WTC11 (cell line): ENCODE measurements around the gene ZNF407. TPM values are rescaled to one million over a fixed set of nuclear protein-coding genes. Genes with fewer than 3 reads are reported as not detected.

Experiments used
- ATAC-seq: fragments of 200-7000 bp; cut with Tn5 transposase; 2 replicates; pipeline ENCODE4 v1.10.0; 2021; ENCODE audit warnings: mild to moderate bottlenecking, moderate library complexity
- CTCF ChIA-PET: fragments of 300-600 bp; sonication (Branson Sonifier 250); formaldehyde crosslinking; loops from one replicate; lab custom pipeline; 2021; ENCODE audit warnings: antibody characterized with exemption; lab: Charles Lee
- POLR2A ChIA-PET: fragments of 350-600 bp; sonication (Branson Sonifier 250); formaldehyde crosslinking; loops from one replicate; lab custom pipeline; 2021; ENCODE audit warnings: antibody characterized with exemption; lab: Charles Lee
- DNase-seq: peaks from one replicate; pipeline ENCODE4 v3.0.0; 2021; ENCODE audit warnings: low spot score
- H3K27ac Mint-ChIP-seq: 2 replicates; pipeline ENCODE4 v1.8.0; 2021; ENCODE audit warnings: mixed read lengths
- H3K27me3 Mint-ChIP-seq: 2 replicates; pipeline ENCODE4 v1.8.0; 2021; ENCODE audit warnings: low read depth, mild to moderate bottlenecking, moderate library complexity, mixed read lengths
- H3K36me3 Mint-ChIP-seq: 2 replicates; pipeline ENCODE4 v1.8.0; 2021; ENCODE audit warnings: mixed read lengths
- H3K4me1 Mint-ChIP-seq: 2 replicates; pipeline ENCODE4 v1.8.0; 2022; ENCODE audit warnings: mixed read lengths
- H3K4me3 Mint-ChIP-seq: 2 replicates; pipeline ENCODE4 v1.8.0; 2021; ENCODE audit warnings: mild to moderate bottlenecking, moderate library complexity, mixed read lengths
- H3K9me3 Mint-ChIP-seq: 2 replicates; pipeline ENCODE4 v1.8.0; 2021; ENCODE audit warnings: mixed read lengths
- ATF6 ChIP-seq: sonication (generic); formaldehyde crosslinking; IDR thresholded peaks from 2 replicates; pipeline ENCODE4 v1.8.1; 2023; ENCODE audit warnings: mild to moderate bottlenecking, missing genetic modification reagents
- E2F5 ChIP-seq: sonication (generic); formaldehyde crosslinking; IDR thresholded peaks from 2 replicates; pipeline ENCODE4 v1.8.1; 2022; ENCODE audit warnings: mild to moderate bottlenecking, moderate library complexity, missing genetic modification reagents
- ELF4 ChIP-seq: sonication (generic); formaldehyde crosslinking; IDR thresholded peaks from 2 replicates; pipeline ENCODE4 v1.8.1; 2022; ENCODE audit warnings: low read depth, mild to moderate bottlenecking, moderate library complexity, missing genetic modification reagents
- IRF1 ChIP-seq: sonication (generic); formaldehyde crosslinking; IDR thresholded peaks from 2 replicates; pipeline ENCODE4 v1.8.0; 2023; ENCODE audit warnings: missing genetic modification reagents
- JAZF1 ChIP-seq: fragments of 250-450 bp; sonication (Bioruptor Pico); IDR thresholded peaks from 2 replicates; pipeline ENCODE4 v1.9.0; 2021; ENCODE audit warnings: moderate library complexity, mild to moderate bottlenecking, inconsistent platforms
- MAX ChIP-seq: sonication (generic); formaldehyde crosslinking; IDR thresholded peaks from 2 replicates; pipeline ENCODE4 v1.8.0; 2022; ENCODE audit warnings: mild to moderate bottlenecking, missing genetic modification reagents
- MYBL2 ChIP-seq: sonication (generic); formaldehyde crosslinking; IDR thresholded peaks from 2 replicates; pipeline ENCODE4 v1.8.1; 2023; ENCODE audit warnings: mild to moderate bottlenecking, moderate library complexity, missing genetic modification reagents
- NFATC4 ChIP-seq: fragments of 250-450 bp; sonication (Bioruptor Pico); IDR thresholded peaks from 2 replicates; pipeline ENCODE4 v1.9.0; 2021; ENCODE audit warnings: mild to moderate bottlenecking
- NR2C2 ChIP-seq: sonication (generic); formaldehyde crosslinking; IDR thresholded peaks from 2 replicates; pipeline ENCODE4 v1.8.0; 2022; ENCODE audit warnings: mild to moderate bottlenecking, missing genetic modification reagents
- PRRX2 ChIP-seq: fragments of 250-450 bp; sonication (Bioruptor Pico); IDR thresholded peaks from 2 replicates; pipeline ENCODE4 v1.8.0; 2021; ENCODE audit warnings: mild to moderate bottlenecking
- RORB ChIP-seq: fragments of 250-450 bp; sonication (Bioruptor Pico); IDR thresholded peaks from 2 replicates; pipeline ENCODE4 v1.9.0; 2021; ENCODE audit warnings: mild to moderate bottlenecking
- SMAD3 ChIP-seq: sonication (generic); formaldehyde crosslinking; IDR thresholded peaks from 2 replicates; pipeline ENCODE4 v1.8.0; 2022; ENCODE audit warnings: missing genetic modification reagents, mild to moderate bottlenecking, borderline replicate concordance
- SMAD4 ChIP-seq: sonication (generic); formaldehyde crosslinking; IDR thresholded peaks from 2 replicates; pipeline ENCODE4 v1.8.0; 2022; ENCODE audit warnings: mild to moderate bottlenecking, missing genetic modification reagents
- USF1 ChIP-seq: sonication (generic); formaldehyde crosslinking; IDR thresholded peaks from 2 replicates; pipeline ENCODE4 v1.8.0; 2022; ENCODE audit warnings: mild to moderate bottlenecking, missing genetic modification reagents
- USF2 ChIP-seq: sonication (generic); formaldehyde crosslinking; IDR thresholded peaks from 2 replicates; pipeline ENCODE4 v1.8.1; 2023; ENCODE audit warnings: mild to moderate bottlenecking, missing genetic modification reagents, moderate library complexity
- ZNF138 ChIP-seq: sonication (generic); formaldehyde crosslinking; conservative IDR thresholded peaks from 2 replicates; pipeline ENCODE4 v1.8.1; 2022; ENCODE audit warnings: mild to moderate bottlenecking, moderate library complexity, missing genetic modification reagents
- ZNF263 ChIP-seq: sonication (generic); formaldehyde crosslinking; IDR thresholded peaks from 2 replicates; pipeline ENCODE4 v1.8.1; 2022; ENCODE audit warnings: low read depth, mild to moderate bottlenecking, moderate library complexity, missing genetic modification reagents
- ZNF317 ChIP-seq: sonication (generic); formaldehyde crosslinking; IDR thresholded peaks from 2 replicates; pipeline ENCODE4 v1.8.1; 2023; ENCODE audit warnings: low read depth, mild to moderate bottlenecking, moderate library complexity, missing genetic modification reagents, borderline replicate concordance
- ZNF396 ChIP-seq: fragments of 250-450 bp; sonication (Bioruptor Pico); IDR thresholded peaks from 2 replicates; pipeline ENCODE4 v1.8.0; 2021; ENCODE audit warnings: mild to moderate bottlenecking, moderate library complexity, borderline replicate concordance
- ZNF416 ChIP-seq: fragments of 250-450 bp; sonication (Bioruptor Pico); IDR thresholded peaks from 2 replicates; pipeline ENCODE4 v1.9.0; 2021; ENCODE audit warnings: mild to moderate bottlenecking, inconsistent platforms
- ZNF512 ChIP-seq: sonication (generic); formaldehyde crosslinking; IDR thresholded peaks from 2 replicates; pipeline ENCODE4 v1.8.1; 2022; ENCODE audit warnings: missing genetic modification reagents, borderline replicate concordance
- ZNF532 ChIP-seq: fragments of 250-450 bp; sonication (Bioruptor Pico); IDR thresholded peaks from 2 replicates; pipeline ENCODE4 v1.9.0; 2021; ENCODE audit warnings: mild to moderate bottlenecking, borderline replicate concordance
- total RNA-seq: library from RNA; stranded (reverse); gene quantifications from 3 replicates; pipeline ENCODE4 v1.2.3, GENCODE V29; 2021

Gene ZNF407
- total RNA-seq, 1 experiment from 2014 or later, result 6.5 TPM

- TF ChIP-seq ZNF263 (CRISPR knock-in tag) (no peak), ELF4 (CRISPR knock-in tag) (no peak), MAX (CRISPR knock-in tag) (no peak), MYBL2 (no peak), ZNF317 (CRISPR knock-in tag) (no peak), PRRX2 (CRISPR knock-in tag) (no peak)
Measured at GRCh38 chr18:74942319-74942910, 344.7 kb downstream of the ZNF407 start (continued).

GRCh38 chr18:74944676-74945075, 347.0 kb downstream of the ZNF407 start:
- no peaks in the 10 kb centered on the region for H3K36me3 Mint-ChIP-seq
- DNase-seq, result no peak
- no peaks in the 10 kb centered on the region for H3K9me3 Mint-ChIP-seq
- no peak overlapping the region for H3K4me3 Mint-ChIP-seq
- CTCF ChIA-PET, result interaction anchor here (0.6 kb wide), 1 partner anchor 190 kb away, joined by 4 read pairs; no protein-coding TSS in a partner anchor
- POLR2A ChIA-PET, result no interaction called here
- peak overlapping the region; percentile 80 for H3K27ac Mint-ChIP-seq
- peaks cover 46% of the 10 kb centered on the region for H3K4me1 Mint-ChIP-seq
- TF ChIP-seq E2F5 (CRISPR knock-in tag) (no peak), ATF6 (CRISPR knock-in tag) (no peak), PRRX2 (CRISPR knock-in tag) (no peak), ZNF138 (CRISPR knock-in tag) (no peak), IRF1 (no peak), SMAD4 (no peak), ZNF317 (CRISPR knock-in tag) (no peak), ZNF532 (CRISPR knock-in tag) (no peak), NR2C2 (CRISPR knock-in tag) (no peak), ZNF396 (no peak), JAZF1 (CRISPR knock-in tag) (no peak), NFATC4 (CRISPR knock-in tag) (no peak), ZNF416 (CRISPR knock-in tag) (no peak), USF1 (CRISPR knock-in tag) (no peak), USF2 (CRISPR knock-in tag) (no peak), ZNF512 (CRISPR knock-in tag) (no peak), SMAD3 (CRISPR knock-in tag) (no peak), RORB (CRISPR knock-in tag) (no peak)
- ATAC-seq, result no peak
- H3K27me3 Mint-ChIP-seq, result no peaks in the 10 kb centered on the region
